ENCODE data around the gene UMODL1. TPM values are rescaled to one million over a fixed set of nuclear protein-coding genes. Genes with fewer than 3 reads are reported as not detected.

UMODL1 gene
- total and polyA plus RNA-seq, 2 donors (not counting 1 experiment from before 2014, with no cell fraction given) = not detected

DNA sequence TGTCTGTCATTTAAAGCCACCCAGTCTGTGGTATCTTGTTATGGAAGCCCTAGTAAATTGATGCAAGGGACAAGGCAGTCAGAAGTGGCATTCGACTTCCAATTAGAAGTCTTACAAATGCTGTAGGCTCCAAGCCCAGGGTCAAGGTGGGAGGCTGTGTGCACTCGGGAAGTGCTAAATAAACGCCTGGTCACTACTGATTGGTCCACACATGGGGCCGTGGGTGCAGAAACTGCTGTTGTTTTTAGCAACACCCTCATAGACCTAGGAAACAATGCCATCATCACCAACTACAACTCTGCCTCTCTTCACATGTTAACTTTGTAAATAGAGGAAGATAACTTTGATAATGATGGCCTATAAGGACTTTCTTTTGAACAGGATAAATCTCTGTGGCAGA is 40.8 kb upstream of the UMODL1 start:
- no peak overlapping the region for H3K9ac ChIP-seq (ENCODE audit: insufficient read depth, low read length)
- peaks cover 6% of the 10 kb centered on the region for H3K27me3 ChIP-seq (ENCODE audit: control insufficient read depth, insufficient read depth, low read length)
- H3K27ac ChIP-seq (ENCODE audit: insufficient read depth, low read length) = no peak overlapping the region
- no peaks in the 10 kb centered on the region for H3K36me3 ChIP-seq (ENCODE audit: control insufficient read depth, insufficient read depth, low read length)
- no peak for DNase-seq (ENCODE audit: low read depth in 2 of 2)
- H3K4me3 ChIP-seq (replicated peaks in 1 of 4; ENCODE audit: control extremely low read depth in 1 of 4, insufficient read depth in 1 of 4, low read depth in 3 of 4, low read length in 4 of 4) = no peak overlapping the region
- H2AFZ ChIP-seq (ENCODE audit: low read length) = no peak overlapping the region
- H3K9me3 ChIP-seq (ENCODE audit: control insufficient read depth, insufficient read depth, low read depth, low read length) = no peaks in the 10 kb centered on the region
- H4K20me1 ChIP-seq (ENCODE audit: control insufficient read depth, extremely low read depth, insufficient read depth, low read length) = no peaks in the 10 kb centered on the region
- no peak overlapping the region for H3K4me2 ChIP-seq (ENCODE audit: extremely low read depth, insufficient read depth, low read length)
- H3K4me1 ChIP-seq (ENCODE audit: control insufficient read depth, extremely low read depth, insufficient read depth, low read length) = peaks cover 6% of the 10 kb centered on the region
- H3K79me2 ChIP-seq (ENCODE audit: control insufficient read depth, insufficient read depth, low read length) = no peaks in the 10 kb centered on the region
- TF ChIP-seq, protein P1, sequence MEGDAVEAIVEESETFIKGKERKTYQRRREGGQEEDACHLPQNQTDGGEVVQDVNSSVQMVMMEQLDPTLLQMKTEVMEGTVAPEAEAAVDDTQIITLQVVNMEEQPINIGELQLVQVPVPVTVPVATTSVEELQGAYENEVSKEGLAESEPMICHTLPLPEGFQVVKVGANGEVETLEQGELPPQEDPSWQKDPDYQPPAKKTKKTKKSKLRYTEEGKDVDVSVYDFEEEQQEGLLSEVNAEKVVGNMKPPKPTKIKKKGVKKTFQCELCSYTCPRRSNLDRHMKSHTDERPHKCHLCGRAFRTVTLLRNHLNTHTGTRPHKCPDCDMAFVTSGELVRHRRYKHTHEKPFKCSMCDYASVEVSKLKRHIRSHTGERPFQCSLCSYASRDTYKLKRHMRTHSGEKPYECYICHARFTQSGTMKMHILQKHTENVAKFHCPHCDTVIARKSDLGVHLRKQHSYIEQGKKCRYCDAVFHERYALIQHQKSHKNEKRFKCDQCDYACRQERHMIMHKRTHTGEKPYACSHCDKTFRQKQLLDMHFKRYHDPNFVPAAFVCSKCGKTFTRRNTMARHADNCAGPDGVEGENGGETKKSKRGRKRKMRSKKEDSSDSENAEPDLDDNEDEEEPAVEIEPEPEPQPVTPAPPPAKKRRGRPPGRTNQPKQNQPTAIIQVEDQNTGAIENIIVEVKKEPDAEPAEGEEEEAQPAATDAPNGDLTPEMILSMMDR (conservative IDR thresholded peaks at IDR 0.05 in 1 of 2, IDR thresholded peaks at IDR 0.05 in 1 of 2; ENCODE audit: low read depth in 1 of 2, low read length in 2 of 2) = no peak
- no peak for TF ChIP-seq EZH2 (IDR thresholded peaks at IDR 0.05; ENCODE audit: low read length, missing control alignments)

DNA sequence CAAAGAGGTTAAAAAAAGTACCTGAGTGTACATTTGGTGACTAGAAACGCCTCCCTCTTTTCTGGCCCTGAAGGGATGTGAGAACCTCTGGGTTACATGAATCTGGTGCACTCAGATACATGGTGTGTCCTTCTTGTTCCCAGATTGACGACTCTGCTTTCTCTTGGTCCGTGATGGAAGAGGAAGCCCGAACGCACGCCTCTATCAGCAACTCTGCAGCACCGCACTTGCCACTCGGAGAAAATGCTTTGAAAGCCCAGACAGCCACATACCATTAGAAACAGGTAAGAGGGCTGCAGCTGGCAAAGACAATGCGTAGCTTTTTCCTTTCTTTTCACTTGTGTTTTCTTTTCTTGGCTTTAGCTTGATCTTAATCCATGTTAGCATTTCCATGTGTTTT is 39.9 kb upstream of the UMODL1 start:
- no peak overlapping the region for H2AFZ ChIP-seq (ENCODE audit: low read length)
- peaks cover 6% of the 10 kb centered on the region for H3K27me3 ChIP-seq (ENCODE audit: control insufficient read depth, insufficient read depth, low read length)
- no peak overlapping the region for H3K27ac ChIP-seq (ENCODE audit: insufficient read depth, low read length)
- H3K4me1 ChIP-seq (ENCODE audit: control insufficient read depth, extremely low read depth, insufficient read depth, low read length) = no peaks in the 10 kb centered on the region
- H3K79me2 ChIP-seq (ENCODE audit: control insufficient read depth, insufficient read depth, low read length) = no peaks in the 10 kb centered on the region
- no peak for DNase-seq (ENCODE audit: low read depth in 2 of 2)
- TF ChIP-seq, protein P1 (conservative IDR thresholded peaks at IDR 0.05 in 1 of 2, IDR thresholded peaks at IDR 0.05 in 1 of 2; ENCODE audit: low read depth in 1 of 2, low read length in 2 of 2) = no peak
- no peak for TF ChIP-seq EZH2 (IDR thresholded peaks at IDR 0.05; ENCODE audit: low read length, missing control alignments)
- no peak overlapping the region for H3K9ac ChIP-seq (ENCODE audit: insufficient read depth, low read length)
- H3K4me2 ChIP-seq (ENCODE audit: extremely low read depth, insufficient read depth, low read length) = no peak overlapping the region
- no peaks in the 10 kb centered on the region for H4K20me1 ChIP-seq (ENCODE audit: control insufficient read depth, extremely low read depth, insufficient read depth, low read length)
- no peaks in the 10 kb centered on the region for H3K9me3 ChIP-seq (ENCODE audit: control insufficient read depth, insufficient read depth, low read depth, low read length)
- H3K4me3 ChIP-seq (replicated peaks in 1 of 4; ENCODE audit: control extremely low read depth in 1 of 4, insufficient read depth in 1 of 4, low read depth in 3 of 4, low read length in 4 of 4) = no peak overlapping the region
- H3K36me3 ChIP-seq (ENCODE audit: control insufficient read depth, insufficient read depth, low read length) = no peaks in the 10 kb centered on the region

DNA sequence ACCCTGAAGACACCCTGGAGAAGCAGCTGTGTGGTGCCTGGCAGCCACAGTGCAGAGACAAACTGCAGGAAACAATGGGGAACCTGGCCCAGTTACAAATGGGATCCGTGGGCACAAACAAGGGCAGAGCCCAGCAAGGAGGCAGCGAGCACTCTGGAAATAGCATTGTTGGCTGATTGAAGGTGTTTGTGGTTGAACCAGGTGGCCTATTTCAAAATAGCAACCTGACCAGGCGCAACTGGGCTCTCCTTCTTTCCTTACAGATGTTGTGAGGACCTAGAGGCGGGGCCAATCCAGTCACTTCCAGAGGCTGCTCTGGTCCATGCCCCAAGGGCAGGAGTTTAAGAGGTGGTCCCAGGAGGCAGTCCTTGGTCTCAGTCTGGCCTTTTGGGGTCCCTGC is 39.3 kb upstream of the UMODL1 start:
- Histone ChIP-seq H2AFZ (ENCODE audit: low read length) (no peak overlapping the region), H3K36me3 (ENCODE audit: control insufficient read depth, insufficient read depth, low read length) (no peaks in the 10 kb centered on the region)
- TF ChIP-seq EZH2 (IDR thresholded peaks at IDR 0.05; ENCODE audit: low read length, missing control alignments) = no peak

More for the DNA sequence above, 39.3 kb upstream of the UMODL1 start:
- no peak overlapping the region for H3K9ac ChIP-seq (ENCODE audit: insufficient read depth, low read length)
- H3K9me3 ChIP-seq (ENCODE audit: control insufficient read depth, insufficient read depth, low read depth, low read length) = no peaks in the 10 kb centered on the region
- H3K4me2 ChIP-seq (ENCODE audit: extremely low read depth, insufficient read depth, low read length) = no peak overlapping the region
- no peak overlapping the region for H3K4me3 ChIP-seq (replicated peaks in 1 of 4; ENCODE audit: control extremely low read depth in 1 of 4, insufficient read depth in 1 of 4, low read depth in 3 of 4, low read length in 4 of 4)
- H3K27me3 ChIP-seq (ENCODE audit: control insufficient read depth, insufficient read depth, low read length) = peaks cover 6% of the 10 kb centered on the region
- no peaks in the 10 kb centered on the region for H3K4me1 ChIP-seq (ENCODE audit: control insufficient read depth, extremely low read depth, insufficient read depth, low read length)
- H4K20me1 ChIP-seq (ENCODE audit: control insufficient read depth, extremely low read depth, insufficient read depth, low read length) = no peaks in the 10 kb centered on the region
- no peaks in the 10 kb centered on the region for H3K79me2 ChIP-seq (ENCODE audit: control insufficient read depth, insufficient read depth, low read length)
- H3K27ac ChIP-seq (ENCODE audit: insufficient read depth, low read length) = no peak overlapping the region
- DNase-seq (ENCODE audit: low read depth in 2 of 2) = no peak

All from fibroblast of lung (primary cell).